Loucy (cell line): ENCODE data around the gene SP8.

Experiments used
- H2AFZ ChIP-seq: fragments of 200-600 bp; sonication (generic); 2 replicates; pipeline ENCODE4 v1.6.0; 2016; ENCODE audit warnings: antibody characterized with exemption, mild to moderate bottlenecking, low read length, moderate library complexity
- H3F3A ChIP-seq: fragments of 200-600 bp; 2 replicates; pipeline ENCODE4 v1.6.0; 2016; ENCODE audit warnings: antibody characterized with exemption, low read depth, mild to moderate bottlenecking
- H3K27me3 ChIP-seq: fragments of 200-600 bp; sonication (generic); 2 replicates; pipeline ENCODE4 v1.6.1; 2014; ENCODE audit warnings: low read length, mild to moderate bottlenecking; ENCODE audit not compliant: insufficient read depth, poor library complexity, severe bottlenecking
- H3K36me3 ChIP-seq: fragments of 200-600 bp; sonication (generic); 2 replicates; pipeline ENCODE4 v1.6.1; 2016; ENCODE audit warnings: low read length; ENCODE audit not compliant: insufficient read depth
- H3K4me1 ChIP-seq: fragments of 200-600 bp; sonication (generic); 2 replicates; pipeline ENCODE4 v1.5.1; 2014; ENCODE audit warnings: low read length, mild to moderate bottlenecking; ENCODE audit not compliant: insufficient read depth, poor library complexity, severe bottlenecking
- H3K4me2 ChIP-seq: fragments of 200-600 bp; sonication (generic); 2 replicates; pipeline ENCODE4 v1.6.0; 2014; ENCODE audit warnings: antibody characterized with exemption, low read length, low read depth, mild to moderate bottlenecking; ENCODE audit not compliant: poor library complexity, severe bottlenecking
- H3K4me3 ChIP-seq: fragments of 200-600 bp; sonication (generic); 2 replicates; pipeline ENCODE4 v1.5.1; 2014; ENCODE audit warnings: low read length, mild to moderate bottlenecking, mixed read lengths; ENCODE audit not compliant: poor library complexity, severe bottlenecking
- H3K79me2 ChIP-seq: fragments of 200-600 bp; sonication (generic); 2 replicates; pipeline ENCODE4 v1.6.1; 2014; ENCODE audit warnings: low read length; ENCODE audit not compliant: insufficient read depth
- H3K9ac ChIP-seq: fragments of 200-600 bp; sonication (generic); 2 replicates; pipeline ENCODE4 v1.6.0; 2014; ENCODE audit warnings: mild to moderate bottlenecking, low read depth, low read length, moderate library complexity; ENCODE audit not compliant: poor library complexity, severe bottlenecking
- H3K9me2 ChIP-seq: fragments of 200-600 bp; sonication (generic); replicated peaks from 2 replicates; pipeline ENCODE4 v1.6.1; 2016; ENCODE audit warnings: low read depth, low read length, mixed read lengths
- H3K9me3 ChIP-seq: fragments of 200-600 bp; sonication (generic); 2 replicates; pipeline ENCODE4 v1.6.1; 2014; ENCODE audit warnings: mild to moderate bottlenecking, antibody characterized with exemption, low read length, low read depth; ENCODE audit not compliant: insufficient read depth
- H4K20me1 ChIP-seq: fragments of 200-600 bp; sonication (generic); 2 replicates; pipeline ENCODE4 v1.6.0; 2014; ENCODE audit warnings: antibody characterized with exemption, low read length, mild to moderate bottlenecking; ENCODE audit not compliant: insufficient read depth, poor library complexity, severe bottlenecking
- EZH2phosphoT487 ChIP-seq: fragments of 200-600 bp; IDR thresholded peaks from 2 replicates; pipeline ENCODE4 v1.6.1; 2018; ENCODE audit warnings: antibody characterized with exemption, mild to moderate bottlenecking, moderate library complexity, borderline replicate concordance
- TF ChIP-seq, protein P1 (sequence below): fragments of 200-600 bp; sonication (generic); conservative IDR thresholded peaks from 2 replicates; pipeline ENCODE4 v1.5.1; 2014; ENCODE audit warnings: mild to moderate bottlenecking, antibody characterized with exemption, low read length

The SP8 gene

DNA sequence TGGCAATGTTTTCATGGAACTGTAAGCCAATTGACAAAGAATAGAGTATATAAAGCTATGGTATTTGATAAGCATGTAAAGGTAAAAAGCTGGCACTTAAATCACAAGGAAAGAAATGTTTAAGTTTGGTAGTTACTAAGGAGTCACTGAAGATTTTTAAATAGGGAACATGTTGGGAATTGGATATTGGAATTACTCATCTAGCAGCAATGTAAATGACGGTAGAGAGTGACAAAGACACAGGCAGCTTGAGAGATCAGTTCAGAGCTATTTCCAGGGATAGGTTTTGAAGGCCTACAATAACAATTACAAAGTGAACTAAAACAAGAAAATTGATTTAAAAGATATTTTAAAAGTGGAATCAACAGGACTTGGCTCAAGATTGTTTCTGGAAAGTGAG, 36.8 kb downstream of the SP8 start:
- Histone ChIP-seq H3K36me3 (no peaks in the 10 kb centered on the region), H3K79me2 (no peaks in the 10 kb centered on the region), H3K27me3 (no peaks in the 10 kb centered on the region), H3K9me2 (no peaks in the 10 kb centered on the region), H4K20me1 (no peaks in the 10 kb centered on the region), H3K4me2 (no peak overlapping the region), H2AFZ (no peak overlapping the region), H3K9me3 (no peaks in the 10 kb centered on the region), H3K4me3 (no peak overlapping the region), H3K4me1 (peaks cover 24% of the 10 kb centered on the region), H3K9ac (no peak overlapping the region), H3F3A (no peaks in the 10 kb centered on the region)
- TF ChIP-seq, protein P1, sequence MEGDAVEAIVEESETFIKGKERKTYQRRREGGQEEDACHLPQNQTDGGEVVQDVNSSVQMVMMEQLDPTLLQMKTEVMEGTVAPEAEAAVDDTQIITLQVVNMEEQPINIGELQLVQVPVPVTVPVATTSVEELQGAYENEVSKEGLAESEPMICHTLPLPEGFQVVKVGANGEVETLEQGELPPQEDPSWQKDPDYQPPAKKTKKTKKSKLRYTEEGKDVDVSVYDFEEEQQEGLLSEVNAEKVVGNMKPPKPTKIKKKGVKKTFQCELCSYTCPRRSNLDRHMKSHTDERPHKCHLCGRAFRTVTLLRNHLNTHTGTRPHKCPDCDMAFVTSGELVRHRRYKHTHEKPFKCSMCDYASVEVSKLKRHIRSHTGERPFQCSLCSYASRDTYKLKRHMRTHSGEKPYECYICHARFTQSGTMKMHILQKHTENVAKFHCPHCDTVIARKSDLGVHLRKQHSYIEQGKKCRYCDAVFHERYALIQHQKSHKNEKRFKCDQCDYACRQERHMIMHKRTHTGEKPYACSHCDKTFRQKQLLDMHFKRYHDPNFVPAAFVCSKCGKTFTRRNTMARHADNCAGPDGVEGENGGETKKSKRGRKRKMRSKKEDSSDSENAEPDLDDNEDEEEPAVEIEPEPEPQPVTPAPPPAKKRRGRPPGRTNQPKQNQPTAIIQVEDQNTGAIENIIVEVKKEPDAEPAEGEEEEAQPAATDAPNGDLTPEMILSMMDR = no peak
- TF ChIP-seq EZH2phosphoT487 = no peak

DNA sequence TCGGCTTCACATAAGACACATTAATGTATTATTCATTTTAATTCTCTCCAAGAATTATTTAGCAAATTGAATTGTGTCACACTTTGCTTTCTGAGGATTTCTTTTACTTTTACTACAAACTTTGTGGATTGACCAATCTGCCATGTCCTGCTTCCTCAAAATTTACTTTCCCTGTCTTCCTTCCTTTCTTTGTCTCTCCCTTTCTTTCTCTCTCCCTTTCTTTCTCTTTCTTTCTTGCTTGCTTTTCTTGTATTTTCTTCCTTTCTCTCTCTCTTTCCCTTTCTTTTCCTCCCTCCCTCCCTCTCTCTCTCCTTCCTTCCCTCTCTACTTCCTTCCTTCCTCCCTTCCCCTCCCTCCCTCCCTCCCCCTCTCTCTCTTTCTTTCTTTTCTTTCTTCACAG, 37.8 kb downstream of the SP8 start:
- Histone ChIP-seq H2AFZ (no peak overlapping the region), H3K4me2 (no peak overlapping the region), H3K9me3 (no peaks in the 10 kb centered on the region), H3K9ac (no peak overlapping the region), H3F3A (no peaks in the 10 kb centered on the region), H3K36me3 (no peaks in the 10 kb centered on the region), H3K79me2 (no peaks in the 10 kb centered on the region), H4K20me1 (no peaks in the 10 kb centered on the region), H3K4me1 (peaks cover 30% of the 10 kb centered on the region), H3K27me3 (no peaks in the 10 kb centered on the region), H3K9me2 (no peaks in the 10 kb centered on the region), H3K4me3 (no peak overlapping the region)
- TF ChIP-seq, protein P1 = no peak
- TF ChIP-seq EZH2phosphoT487 = no peak

DNA sequence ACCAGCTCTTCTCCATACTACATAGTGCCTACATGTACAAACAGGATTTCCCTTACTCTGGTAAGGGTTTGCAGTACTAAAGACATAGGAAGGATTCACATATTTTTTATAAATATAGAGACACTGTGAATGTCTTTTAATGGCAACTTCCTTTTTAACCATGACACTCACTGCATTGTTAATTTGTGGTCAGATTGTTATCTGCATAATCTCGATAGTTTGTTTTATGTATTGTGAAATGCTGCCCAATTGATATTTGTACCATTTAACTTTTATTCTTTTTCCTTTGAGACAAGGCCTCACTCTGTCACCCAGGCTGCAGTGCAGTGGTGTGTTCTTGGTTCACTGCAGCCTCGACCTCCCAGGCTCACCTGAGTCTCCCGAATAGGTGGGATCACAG, 39.7 kb downstream of the SP8 start:
- Histone ChIP-seq H3K9me2 (no peaks in the 10 kb centered on the region), H3K4me3 (no peak overlapping the region), H3K4me2 (no peak overlapping the region), H3F3A (no peaks in the 10 kb centered on the region), H2AFZ (no peak overlapping the region), H4K20me1 (no peaks in the 10 kb centered on the region), H3K27me3 (no peaks in the 10 kb centered on the region), H3K79me2 (no peaks in the 10 kb centered on the region), H3K9ac (no peak overlapping the region), H3K36me3 (no peaks in the 10 kb centered on the region), H3K4me1 (peaks cover 44% of the 10 kb centered on the region), H3K9me3 (no peaks in the 10 kb centered on the region)
- TF ChIP-seq, protein P1 = no peak
- no peak for TF ChIP-seq EZH2phosphoT487
